Measurements from ENCODE around the gene EPN2.

Gene EPN2

DNA sequence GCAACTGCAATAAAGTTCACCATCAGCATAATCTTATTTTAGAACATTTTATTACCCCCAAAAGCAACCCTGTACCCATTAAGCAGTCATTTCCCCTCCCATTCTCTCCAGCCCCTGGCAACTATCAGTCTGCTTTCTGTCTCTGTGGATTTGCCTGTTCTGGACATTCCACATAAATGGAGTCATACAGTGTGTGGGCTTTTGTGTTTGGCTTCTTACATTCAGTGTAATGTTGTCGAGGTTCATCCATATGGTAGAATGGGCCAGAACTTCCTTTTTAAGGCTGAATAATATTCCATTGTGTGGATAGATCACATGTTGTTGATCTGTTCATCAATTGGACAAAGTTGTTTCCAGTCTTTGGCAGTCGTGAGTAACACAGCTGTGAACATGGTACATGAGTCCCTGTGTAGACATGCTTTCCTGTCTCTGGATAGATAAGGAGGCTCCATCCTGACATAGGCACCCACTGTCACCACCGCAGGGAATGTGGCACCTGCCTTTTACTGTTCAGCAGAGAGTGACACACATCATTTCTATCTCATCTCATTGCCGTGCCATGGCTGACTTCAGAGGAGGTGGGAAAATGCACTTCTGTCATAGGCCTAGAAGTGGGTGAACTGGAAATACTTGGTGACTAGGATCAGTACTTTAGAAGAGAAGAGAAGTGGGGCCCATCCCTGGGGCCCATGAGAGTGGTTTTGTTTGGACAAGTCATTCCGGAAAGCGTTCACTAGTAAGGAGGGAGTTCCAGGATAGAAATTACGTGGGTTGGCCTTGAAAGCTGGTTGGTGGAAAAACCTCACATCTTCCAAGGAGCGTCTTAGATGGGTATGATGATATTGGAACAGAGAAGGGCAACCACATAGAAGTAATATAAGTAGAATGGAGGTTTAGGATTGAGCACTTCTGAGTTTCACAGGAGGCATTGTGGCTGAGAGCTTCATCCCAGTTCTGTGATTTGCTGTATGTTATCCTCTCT is 25.8 kb downstream of the EPN2 start:
- DNase-seq (ENCODE audit: low read depth) = no peak

DNA sequence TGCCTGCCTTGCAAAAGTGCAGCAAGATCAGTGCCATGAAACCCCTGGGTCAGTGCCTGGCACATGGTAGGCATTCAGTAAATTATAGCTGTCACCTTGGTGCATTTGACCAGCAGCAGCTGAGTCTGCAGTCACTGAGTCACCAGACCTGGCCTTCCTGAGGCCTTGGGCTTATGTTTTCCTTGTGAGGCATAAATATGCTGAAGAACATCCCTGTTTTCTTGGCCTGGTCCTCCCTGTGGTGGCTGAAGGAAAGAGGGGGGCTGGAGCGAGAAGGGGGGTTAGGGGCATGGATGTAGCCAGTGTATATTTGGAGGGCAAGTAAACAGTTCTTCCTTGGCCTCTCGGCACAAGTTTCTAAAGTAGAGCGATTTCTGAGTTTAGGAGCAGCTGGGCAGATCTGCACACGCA is 26.5 kb downstream of the EPN2 start:
- no peak overlapping the region for H3K4me3 ChIP-seq (ENCODE audit: low read depth, low read length)
- TF ChIP-seq, protein P1, sequence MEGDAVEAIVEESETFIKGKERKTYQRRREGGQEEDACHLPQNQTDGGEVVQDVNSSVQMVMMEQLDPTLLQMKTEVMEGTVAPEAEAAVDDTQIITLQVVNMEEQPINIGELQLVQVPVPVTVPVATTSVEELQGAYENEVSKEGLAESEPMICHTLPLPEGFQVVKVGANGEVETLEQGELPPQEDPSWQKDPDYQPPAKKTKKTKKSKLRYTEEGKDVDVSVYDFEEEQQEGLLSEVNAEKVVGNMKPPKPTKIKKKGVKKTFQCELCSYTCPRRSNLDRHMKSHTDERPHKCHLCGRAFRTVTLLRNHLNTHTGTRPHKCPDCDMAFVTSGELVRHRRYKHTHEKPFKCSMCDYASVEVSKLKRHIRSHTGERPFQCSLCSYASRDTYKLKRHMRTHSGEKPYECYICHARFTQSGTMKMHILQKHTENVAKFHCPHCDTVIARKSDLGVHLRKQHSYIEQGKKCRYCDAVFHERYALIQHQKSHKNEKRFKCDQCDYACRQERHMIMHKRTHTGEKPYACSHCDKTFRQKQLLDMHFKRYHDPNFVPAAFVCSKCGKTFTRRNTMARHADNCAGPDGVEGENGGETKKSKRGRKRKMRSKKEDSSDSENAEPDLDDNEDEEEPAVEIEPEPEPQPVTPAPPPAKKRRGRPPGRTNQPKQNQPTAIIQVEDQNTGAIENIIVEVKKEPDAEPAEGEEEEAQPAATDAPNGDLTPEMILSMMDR (IDR thresholded peaks at IDR 0.05; ENCODE audit: insufficient read depth, low read depth, low read length, missing control alignments) = no peak

More for the DNA sequence above, 25.8 kb downstream of the EPN2 start:
- TF ChIP-seq, protein P1 (IDR thresholded peaks at IDR 0.05; ENCODE audit: insufficient read depth, low read depth, low read length, missing control alignments) = no peak
- H3K4me3 ChIP-seq (ENCODE audit: low read depth, low read length) = no peak overlapping the region

DNA sequence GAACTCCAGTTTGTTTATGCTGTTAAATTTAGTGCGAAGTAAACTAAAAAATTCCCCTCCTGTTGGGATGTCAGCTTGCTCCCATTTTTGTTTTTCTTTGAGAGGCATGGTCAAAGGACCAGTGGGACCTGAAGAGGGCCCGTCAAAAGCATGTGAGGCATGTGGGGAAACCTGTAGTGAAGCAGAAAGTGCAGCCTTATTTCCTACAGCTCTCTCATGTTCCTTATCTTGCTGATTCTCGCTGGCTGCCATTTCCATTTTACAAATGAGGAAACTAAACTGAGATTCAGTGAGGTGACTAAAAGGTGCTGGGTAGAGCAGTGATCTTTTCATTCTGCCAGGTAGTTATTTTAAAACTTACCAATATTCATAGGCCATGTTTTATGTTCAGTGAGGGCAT is 27.1 kb downstream of the EPN2 start:
- H3K4me3 ChIP-seq (ENCODE audit: low read depth, low read length) = no peak overlapping the region
- DNase-seq (ENCODE audit: low read depth) = no peak
- TF ChIP-seq, protein P1 (IDR thresholded peaks at IDR 0.05; ENCODE audit: insufficient read depth, low read depth, low read length, missing control alignments) = no peak

More for the DNA sequence above, 26.5 kb downstream of the EPN2 start:
- no peak for DNase-seq (ENCODE audit: low read depth)

DNA sequence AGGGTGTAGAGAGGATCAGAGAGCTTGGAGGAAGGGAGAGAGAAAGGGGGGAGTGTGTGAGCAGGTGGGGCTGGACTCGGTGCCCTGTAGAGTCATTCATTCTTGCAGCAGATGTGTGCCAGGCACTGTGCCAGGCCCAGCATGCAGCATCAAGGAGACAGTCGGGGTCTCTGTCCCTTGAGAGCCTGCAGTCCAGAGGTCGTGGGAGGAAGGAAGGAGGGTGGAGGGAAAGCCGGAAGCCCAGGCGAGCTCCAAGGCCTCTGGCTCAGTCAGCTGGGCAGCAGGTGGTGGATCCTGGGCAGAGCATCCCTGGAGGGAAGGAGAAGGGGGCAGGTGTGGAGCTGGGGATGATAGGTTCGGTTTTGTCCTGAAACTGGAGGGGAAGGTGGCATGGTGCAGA is 27.5 kb downstream of the EPN2 start:
- no peak for DNase-seq (ENCODE audit: low read depth)

DNA sequence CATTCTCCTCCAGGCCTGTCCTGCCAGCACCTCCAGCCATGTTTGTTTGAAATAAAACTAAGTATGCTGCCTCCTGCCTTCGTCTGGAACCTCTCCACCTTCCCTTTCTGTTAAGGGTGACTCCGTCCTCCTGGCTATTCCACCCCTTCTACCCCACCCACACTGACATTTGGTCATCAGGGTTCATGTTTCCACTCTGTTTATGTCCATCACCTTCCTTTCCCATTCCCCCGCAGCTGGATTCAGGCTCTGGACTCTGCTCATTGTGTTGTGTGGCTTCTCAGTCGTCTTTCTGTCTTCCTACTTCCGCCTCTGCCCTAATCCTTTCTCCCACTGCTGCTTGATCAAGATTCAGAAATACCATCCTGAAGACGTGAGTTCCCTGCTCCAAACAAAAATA is 28.6 kb downstream of the EPN2 start:
- TF ChIP-seq, protein P1 (IDR thresholded peaks at IDR 0.05; ENCODE audit: insufficient read depth, low read depth, low read length, missing control alignments) = no peak
- no peak overlapping the region for H3K4me3 ChIP-seq (ENCODE audit: low read depth, low read length)
- DNase-seq (ENCODE audit: low read depth) = no peak

More for the DNA sequence above, 27.5 kb downstream of the EPN2 start:
- TF ChIP-seq, protein P1 (IDR thresholded peaks at IDR 0.05; ENCODE audit: insufficient read depth, low read depth, low read length, missing control alignments) = no peak
- H3K4me3 ChIP-seq (ENCODE audit: low read depth, low read length) = no peak overlapping the region

DNA sequence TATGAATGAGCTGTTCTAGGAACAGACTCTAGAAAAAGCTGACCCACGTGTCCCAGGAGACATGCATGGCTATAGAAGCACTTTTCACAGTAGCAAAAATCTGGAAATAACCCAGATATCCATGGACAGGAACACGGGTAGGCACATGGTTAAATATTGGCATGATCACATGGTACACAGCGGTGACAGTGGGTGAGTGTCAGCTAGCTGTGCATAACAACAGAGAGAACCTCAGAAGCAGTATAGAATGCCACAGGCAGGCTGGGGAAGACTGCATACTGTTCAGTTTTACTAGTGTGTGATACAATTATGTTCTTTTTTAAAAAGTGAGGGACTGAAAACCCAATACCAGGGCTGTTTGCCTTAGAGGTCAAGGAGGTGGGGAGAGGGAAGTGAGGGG is 31.4 kb downstream of the EPN2 start:
- DNase-seq (ENCODE audit: low read depth) = no peak
- no peak overlapping the region for H3K4me3 ChIP-seq (ENCODE audit: low read depth, low read length)
- TF ChIP-seq, protein P1 (IDR thresholded peaks at IDR 0.05; ENCODE audit: insufficient read depth, low read depth, low read length, missing control alignments) = no peak

Data from GM12865 (cell line).